ENCODE results near the gene FAM156B.
"Not testable (repeated sequence)": the region's sequence is repeated elsewhere in the genome, so short reads cannot be mapped to it uniquely, and the experiment has no call there.

DNA sequence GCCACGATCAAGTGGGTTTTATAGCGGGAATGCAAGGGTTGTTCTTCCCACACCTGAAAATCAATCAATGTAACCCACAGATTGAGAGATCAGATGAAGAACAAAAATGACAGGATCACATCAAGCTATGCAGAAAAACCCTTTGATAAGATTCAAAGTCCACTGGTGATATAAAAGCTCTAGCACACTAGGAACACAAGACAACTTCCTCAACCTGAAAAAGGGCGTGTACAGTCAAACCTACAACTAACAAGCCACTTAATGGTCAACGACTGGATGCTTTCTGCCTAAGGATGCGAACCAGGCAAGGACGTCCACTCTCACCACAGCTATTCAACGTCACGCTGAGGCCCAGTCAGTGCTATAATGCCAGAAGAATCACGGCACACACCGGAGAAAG lies 52.8 kb downstream of the FAM156B start:
- TF ChIP-seq CTCF (IDR thresholded peaks at IDR 0.05 in 4 of 5, conservative IDR thresholded peaks at IDR 0.05 in 1 of 5); POLR2A (IDR thresholded peaks at IDR 0.05): not testable (repeated sequence)

Data from gastrocnemius medialis (tissue), 4 donors.